Smooth muscle cell of the umbilical artery (primary cell): ENCODE measurements around the gene PCDHB3. TPM values are rescaled to one million over a fixed set of nuclear protein-coding genes. Genes with fewer than 3 reads are reported as not detected.

Experiments
- total RNA-seq: library from RNA; depleted of rRNA; stranded (reverse); fragments of >200 nt; gene quantifications from 2 replicates; pipeline ENCODE4 v1.2.3, GENCODE V29; 2014

The PCDHB3 gene
- total RNA-seq = 0.09 and 0.30 TPM in 2 replicates

GRCh38 chr5:141100243-141100805 lies at the start of gene PCDHB3:
TSS of gene PCDHB3 (plus strand) at chr5:141100473. CDS start at chr5:141100650, 177 bp downstream.

GRCh38 chr5:141050622-141051520 lies 49.4 kb upstream of the PCDHB3 start, which contains the start of gene PCDHB1:
TSS of gene PCDHB1 (plus strand) at chr5:141051374. CDS start at chr5:141051471, 97 bp downstream.

GRCh38 chr5:141094481-141095262 lies 5.6 kb upstream of the PCDHB3 start, which contains the start of gene PCDHB2:
TSS of gene PCDHB2 (plus strand) at chr5:141094615. CDS start at chr5:141094791, 176 bp downstream.

GRCh38 chr5:141121563-141121962 lies 21.3 kb downstream of the PCDHB3 start, which contains the start of gene PCDHB4:
TSS of gene PCDHB4 (plus strand) at chr5:141121818. CDS start at chr5:141121999, 181 bp downstream.

GRCh38 chr5:141135030-141135717 lies 34.9 kb downstream of the PCDHB3 start, which contains the start of gene PCDHB5:
TSS of gene PCDHB5 (plus strand) at chr5:141135206. CDS start at chr5:141135435, 229 bp downstream.

GRCh38 chr5:141149812-141150211 lies 49.5 kb downstream of the PCDHB3 start, which contains the start of gene PCDHB6:
TSS of gene PCDHB6 (plus strand) at chr5:141150057. CDS start at chr5:141150258, 201 bp downstream.

Other genes starting within 250 kb of the PCDHB3 start
- 0.23 and 0.59 TPM in 2 replicates for gene PCDHA10, start 244.6 kb upstream of the PCDHB3 start, total RNA-seq
- 0.18 and 0.30 TPM in 2 replicates for gene PCDHA11, start 231.5 kb upstream of the PCDHB3 start, total RNA-seq
- gene PCDHA12, start 225.2 kb upstream of the PCDHB3 start, total RNA-seq = 0.18 and 0.59 TPM in 2 replicates
- gene PCDHA13, start 218.3 kb upstream of the PCDHB3 start, total RNA-seq = 0.09 TPM in 1 of 2 replicates, not detected in the other
- gene PCDHAC1, start 174.2 kb upstream of the PCDHB3 start, total RNA-seq = 0.09 and 0.30 TPM in 2 replicates
- 0.30 and 0.32 TPM in 2 replicates for gene PCDHAC2, start 134.0 kb upstream of the PCDHB3 start, total RNA-seq
- gene PCDHB1, start 49.1 kb upstream of the PCDHB3 start, total RNA-seq = not detected in 2 replicates
- gene PCDHB2, start 5.9 kb upstream of the PCDHB3 start, total RNA-seq = 0.59 and 0.74 TPM in 2 replicates
- under 0.01 and 0.09 TPM in 2 replicates for gene PCDHB4, start 21.3 kb downstream of the PCDHB3 start, total RNA-seq
- 0.60 and 1.8 TPM in 2 replicates for gene PCDHB5, start 34.7 kb downstream of the PCDHB3 start, total RNA-seq
- gene PCDHB6, start 49.6 kb downstream of the PCDHB3 start, total RNA-seq = 0.14 and 0.30 TPM in 2 replicates
- gene PCDHB7, start 72.2 kb downstream of the PCDHB3 start, total RNA-seq = 0.18 and 0.89 TPM in 2 replicates
- 0.05 and 0.89 TPM in 2 replicates for gene PCDHB8, start 77.3 kb downstream of the PCDHB3 start, total RNA-seq
- 0.09 and 0.30 TPM in 2 replicates for gene PCDHB16, start 81.9 kb downstream of the PCDHB3 start, total RNA-seq
- gene PCDHB9, start 86.7 kb downstream of the PCDHB3 start, total RNA-seq = 0.18 and 0.30 TPM in 2 replicates
- gene PCDHB10, start 91.9 kb downstream of the PCDHB3 start, total RNA-seq = 0.42 and 0.59 TPM in 2 replicates
- 0.05 and 0.30 TPM in 2 replicates for gene PCDHB11, start 99.2 kb downstream of the PCDHB3 start, total RNA-seq
- 0.05 and 0.30 TPM in 2 replicates for gene PCDHB12, start 108.2 kb downstream of the PCDHB3 start, total RNA-seq
- gene PCDHB13, start 113.4 kb downstream of the PCDHB3 start, total RNA-seq = 0.28 and 0.89 TPM in 2 replicates
- gene PCDHB14, start 122.9 kb downstream of the PCDHB3 start, total RNA-seq = 0.42 and 1.5 TPM in 2 replicates
- gene PCDHB15, start 144.9 kb downstream of the PCDHB3 start, total RNA-seq = 0.28 and 0.59 TPM in 2 replicates
- gene SLC25A2, start 203.6 kb downstream of the PCDHB3 start, total RNA-seq = 0.28 and 0.30 TPM in 2 replicates
- gene TAF7, start 220.3 kb downstream of the PCDHB3 start, total RNA-seq = 79.9 and 81.4 TPM in 2 replicates
- gene PCDHGA1, start 230.0 kb downstream of the PCDHB3 start, total RNA-seq = 0.69 and 0.89 TPM in 2 replicates
- gene PCDHGA2, start 238.3 kb downstream of the PCDHB3 start, total RNA-seq = 3.5 and 3.9 TPM in 2 replicates
- gene PCDHGA3, start 243.4 kb downstream of the PCDHB3 start, total RNA-seq = 1.6 and 2.1 TPM in 2 replicates
- gene PCDHGB1, start 249.6 kb downstream of the PCDHB3 start, total RNA-seq = 3.3 TPM in 2 replicates